Lung (tissue), 12 donors: Measurements from ENCODE around the gene PPP1R1A. TPM values are rescaled to one million over a fixed set of nuclear protein-coding genes. Genes with fewer than 3 reads are reported as not detected.

Experiments
- ATAC-seq: fragments of 200-7000 bp; cut with Tn5 transposase; one replicate; pipeline ENCODE4 v1.9.1; 2020; ENCODE audit warnings: moderate number of reproducible peaks; ENCODE audit not compliant: insufficient read depth, low FRiP score
- DNase-seq, 3 donors: peaks; one replicate each; pipeline ENCODE4 v3.0.0-alpha.2; 2013 to 2017
- H3K27ac ChIP-seq, 2 donors: one replicate each; pipeline ENCODE4 v1.5.1; 2013; ENCODE audit warnings: mild to moderate bottlenecking in 2 of 2, moderate library complexity in 2 of 2, control low read depth in 1 of 2, inconsistent platforms in 1 of 2, low read depth in 1 of 2, low read length in 1 of 2
- H3K27me3 ChIP-seq, 3 donors: one replicate each; pipeline ENCODE4 v1.5.1; 2013; ENCODE audit warnings: low read length in 2 of 3; ENCODE audit not compliant: control insufficient read depth in 3 of 3, insufficient read depth in 3 of 3
- H3K36me3 ChIP-seq, 4 donors: one replicate each; pipeline ENCODE4 v1.5.1; 2013; ENCODE audit warnings: low read length in 4 of 4, mild to moderate bottlenecking in 1 of 4, moderate library complexity in 1 of 4; ENCODE audit not compliant: control insufficient read depth in 4 of 4, insufficient read depth in 4 of 4
- H3K4me1 ChIP-seq, 5 donors: one replicate each; pipeline ENCODE4 v1.5.1; 2013; ENCODE audit warnings: low read length in 5 of 5, mild to moderate bottlenecking in 2 of 5, moderate library complexity in 1 of 5; ENCODE audit not compliant: control insufficient read depth in 5 of 5, insufficient read depth in 5 of 5
- H3K4me3 ChIP-seq: one replicate; pipeline ENCODE4 v1.5.1; 2013; ENCODE audit warnings: mild to moderate bottlenecking, control low read depth, moderate library complexity
- H3K9ac ChIP-seq, 2 donors: one replicate each; pipeline ENCODE4 v1.5.1; 2013; ENCODE audit warnings: low read length in 2 of 2, control low read depth in 1 of 2; ENCODE audit not compliant: insufficient read depth in 1 of 2
- H3K9me3 ChIP-seq, 4 donors: one replicate each; pipeline ENCODE4 v1.5.1; 2013; ENCODE audit warnings: low read length in 3 of 4, mild to moderate bottlenecking in 1 of 4, moderate library complexity in 1 of 4; ENCODE audit not compliant: control insufficient read depth in 4 of 4, insufficient read depth in 3 of 4
- CTCF ChIP-seq: IDR thresholded peaks from 2 replicates; pipeline ENCODE4 v1.5.1; 2012; ENCODE audit warnings: mild to moderate bottlenecking; ENCODE audit errors: control extremely low read depth, extremely low read depth
- WGBS, 2 donors: extraction: QIAGEN DNeasy Blood & Tissue Kit; methylation state at CpG; one replicate each; pipeline ENCODE4 v1.1.7; 2013; 5-methylcytosine and 5-hydroxymethylcytosine counted together
- polyA plus RNA-seq, 2 donors: library from polyadenylated mRNA; stranded (reverse); fragments of 200-250 nt; gene quantifications; one replicate each; pipeline ENCODE4 v1.2.1, GENCODE V29; 2013
- total RNA-seq, 2 donors: library from RNA; depleted of rRNA in 1 of 2; stranded (reverse); fragments of >200 nt in 1 of 2; gene quantifications; one replicate each; pipeline ENCODE4 v1.2.1, GENCODE V29; 2014 to 2021
- donor health status: control.
- donor health status: control.
- donor health status: Bipolar disorder and iron deficiency.
- donor health status: healthy.
- donor health status: DM: yes; HTN: yes; CAD: no.

The PPP1R1A gene
- total and polyA plus RNA-seq, 4 donors: 0.15 to 0.98 (median 0.69) TPM

DNA sequence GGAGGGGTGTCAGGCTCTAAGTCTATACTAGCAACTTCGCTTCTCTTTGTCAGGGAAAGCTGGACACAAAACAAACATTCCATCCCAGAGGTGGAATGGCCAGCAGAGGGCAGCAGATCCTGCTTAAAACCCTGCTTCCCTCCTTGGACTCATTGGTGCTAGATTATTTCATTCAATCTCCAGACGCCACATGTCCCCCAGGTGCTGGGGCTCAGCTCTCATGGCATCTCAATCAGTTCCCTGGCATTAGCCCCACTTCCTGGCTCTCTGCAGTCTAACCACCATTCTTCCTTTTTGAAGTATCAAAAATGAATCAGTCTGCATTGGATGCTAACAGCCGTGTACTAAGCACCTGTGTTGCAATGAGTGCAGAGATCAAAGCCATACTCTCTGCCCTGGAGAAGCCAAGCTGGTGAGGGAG is 8.1 kb upstream of the PPP1R1A start:
- no peak overlapping the region for H3K27ac ChIP-seq
- no peak overlapping the region for H3K4me3 ChIP-seq
- ATAC-seq: no peak
- TF ChIP-seq CTCF: peak; percentile 29
- peak; percentile 72 to 80 (median 73) for DNase-seq
- WGBS, 2 donors: 21 to 34% methylated on average over 3 of the region's 3 CpGs
- peaks cover 0 to 9% (median 4%) of the 10 kb centered on the region in 3 donors for H3K27me3 ChIP-seq
- no peak overlapping the region for H3K9ac ChIP-seq
- H3K4me1 ChIP-seq: no peaks in the 10 kb centered on the region
- no peaks in the 10 kb centered on the region for H3K36me3 ChIP-seq
- peaks cover 0 to 2% (median 0%) of the 10 kb centered on the region in 4 donors for H3K9me3 ChIP-seq

- WGBS, 2 donors: 82 to 96% methylated on average over 3 of the region's 3 CpGs
- H3K27ac ChIP-seq: no peak overlapping the region
- no peaks in the 10 kb centered on the region for H3K4me1 ChIP-seq
- H3K9ac ChIP-seq: no peak overlapping the region
- H3K9me3 ChIP-seq: peaks cover 0 to 2% (median 0%) of the 10 kb centered on the region in 4 donors
- DNase-seq: no peak
- H3K36me3 ChIP-seq: no peaks in the 10 kb centered on the region
- H3K4me3 ChIP-seq: no peak overlapping the region
- no peak for TF ChIP-seq CTCF
- H3K27me3 ChIP-seq: peaks cover 0 to 16% (median 4%) of the 10 kb centered on the region in 3 donors
- no peak for ATAC-seq
Measured at GRCh38 chr12:54595471-54595870, 7.0 kb upstream of the PPP1R1A start.

DNA sequence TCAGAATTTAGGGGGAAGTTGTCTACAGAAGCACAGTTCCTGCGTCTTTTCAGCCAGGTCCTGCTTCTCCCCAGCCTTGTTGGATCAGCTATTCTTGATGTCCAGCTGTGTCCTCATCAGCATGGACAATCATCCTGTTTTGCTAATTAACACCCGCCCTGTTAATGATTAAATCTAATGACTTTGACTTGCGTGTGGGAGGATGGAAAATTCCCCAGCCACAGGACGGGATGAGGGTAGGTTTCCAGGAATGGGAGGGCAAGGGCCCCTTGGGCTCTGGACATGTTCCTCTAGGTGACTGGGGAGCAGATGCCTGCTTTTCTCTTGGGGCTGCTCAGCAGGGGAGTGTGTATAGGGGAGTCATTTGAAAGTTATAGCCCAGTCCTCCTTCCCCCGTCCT is 5.3 kb upstream of the PPP1R1A start:
- Histone ChIP-seq H3K27ac (no peak overlapping the region), H3K9me3 (peaks cover 0 to 2% (median 0%) of the 10 kb centered on the region in 4 donors), H3K4me1 (peaks cover 0 to 3% (median 0%) of the 10 kb centered on the region in 5 donors), H3K9ac (no peak overlapping the region), H3K36me3 (no peaks in the 10 kb centered on the region), H3K27me3 (peaks cover 0 to 30% (median 14%) of the 10 kb centered on the region in 3 donors), H3K4me3 (no peak overlapping the region)
- TF ChIP-seq CTCF: no peak
- DNase-seq (no peak), ATAC-seq (no peak)
- WGBS, 2 donors: 75 to 83% methylated on average over 5 of the region's 5 CpGs

GRCh38 chr12:54593135-54593534 is 4.7 kb upstream of the PPP1R1A start:
- Histone ChIP-seq H3K4me1 (peaks cover 0 to 4% (median 2%) of the 10 kb centered on the region in 5 donors), H3K9me3 (peaks cover 0 to 2% (median 0%) of the 10 kb centered on the region in 4 donors), H3K27ac (no peak overlapping the region), H3K4me3 (no peak overlapping the region), H3K9ac (no peak overlapping the region), H3K27me3 (peaks cover 0 to 31% (median 16%) of the 10 kb centered on the region in 3 donors), H3K36me3 (no peaks in the 10 kb centered on the region)
- TF ChIP-seq CTCF: no peak
- DNase-seq: no peak
- 61 to 74% methylated on average over 4 of the region's 4 CpGs for WGBS, 2 donors
- ATAC-seq: no peak
